ENCODE measurements around the gene TOM1L1. TPM values are rescaled to one million over a fixed set of nuclear protein-coding genes. Genes with fewer than 3 reads are reported as not detected.

The TOM1L1 gene
- total and polyA plus RNA-seq, 2 of the 8 experiments (the other 6 are each of a cell fraction or from before 2014, with no cell fraction given), result 47.0 to 60.8 TPM

DNA sequence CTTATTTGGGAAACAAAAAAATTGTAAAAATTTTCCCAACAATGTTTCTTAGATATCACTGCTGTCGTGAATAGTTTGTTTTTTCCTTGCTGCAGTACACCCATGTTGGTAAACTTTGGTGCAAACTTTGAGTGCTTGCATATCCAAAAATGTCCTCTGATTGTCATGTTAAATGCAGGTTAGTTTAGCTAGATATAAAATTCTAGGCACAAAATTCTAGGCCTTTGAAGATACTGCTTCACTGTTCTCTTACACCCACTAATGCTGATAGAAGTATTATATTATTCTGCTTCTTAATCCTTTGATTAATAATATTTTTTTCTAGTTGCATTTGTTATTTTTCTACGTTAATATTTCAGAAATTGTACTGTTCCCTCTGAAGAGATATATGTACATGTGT lies 16.1 kb downstream of the TOM1L1 start:
- ChIA-PET POLR2A (ENCODE audit: partially characterized antibody) (no interaction called here), CTCF (ENCODE audit: partially characterized antibody) (no interaction called here)
- Histone ChIP-seq H4K20me1 (replicated peaks in 1 of 2; ENCODE audit: control insufficient read depth in 1 of 2, insufficient read depth in 2 of 2, low read length in 2 of 2) (no peaks in the 10 kb centered on the region), H2BK20ac (ENCODE audit: low read length) (no peak overlapping the region), H3K23me2 (ENCODE audit: low read depth, low read length) (no peaks in the 10 kb centered on the region), H3K4me3 (ENCODE audit: extremely low read depth in 1 of 4, insufficient read depth in 2 of 4, low read depth in 3 of 4, low read length in 4 of 4) (no peak overlapping the region), H2BK120ac (replicated peaks; ENCODE audit: low read depth, low read length) (no peak overlapping the region), H3K36me3 (ENCODE audit: control insufficient read depth in 2 of 4, insufficient read depth in 4 of 4, low read length in 3 of 4) (peaks cover 23 to 71% (median 48%) of the 10 kb centered on the region in 4 experiments), H3K18ac (ENCODE audit: extremely low read depth, low read length) (no peak overlapping the region), H4K91ac (replicated peaks; ENCODE audit: insufficient read length, low read length) (no peak overlapping the region), H4K5ac (ENCODE audit: insufficient read length, low read depth, low read length) (no peak overlapping the region), H3K23ac (ENCODE audit: insufficient read length) (no peak overlapping the region), H3K9me3 (ENCODE audit: insufficient read depth in 2 of 2, low read depth in 1 of 2, low read length in 1 of 2) (peaks cover 2 to 6% of the 10 kb centered on the region in 2 experiments; a peak in 3 of 4 replicates), H3K27me3 (replicated peaks in 1 of 4; ENCODE audit: control insufficient read depth in 3 of 4, extremely low read depth in 1 of 4, insufficient read depth in 3 of 4, low read length in 3 of 4) (no peaks in the 10 kb centered on the region), H3K4me1 (replicated peaks in 1 of 4; ENCODE audit: control insufficient read depth in 3 of 4, insufficient read depth in 4 of 4, low read length in 3 of 4) (peaks cover 1 to 3% (median 2%) of the 10 kb centered on the region in 4 experiments; a peak in 3 of 7 replicates), H3K79me1 (ENCODE audit: low read depth, low read length) (no peaks in the 10 kb centered on the region), H3K4ac (replicated peaks; ENCODE audit: insufficient read length, low read depth, low read length) (no peak overlapping the region), H3K79me2 (ENCODE audit: control insufficient read depth in 1 of 2, insufficient read depth in 2 of 2, low read length in 2 of 2) (peaks cover under 1 to 15% of the 10 kb centered on the region in 2 experiments; a peak in 2 of 4 replicates), H3K9ac (replicated peaks in 1 of 4; ENCODE audit: extremely low read depth in 1 of 4, low read depth in 3 of 4, low read length in 3 of 4) (no peak overlapping the region), H2AK5ac (ENCODE audit: low read depth, low read length) (no peak overlapping the region), H2BK15ac (ENCODE audit: low read length) (no peak overlapping the region), H2BK5ac (ENCODE audit: low read depth, low read length) (no peak overlapping the region), H3K4me2 (ENCODE audit: insufficient read depth in 1 of 2, low read depth in 2 of 2, low read length in 2 of 2) (no peak overlapping the region), H4K8ac (ENCODE audit: extremely low read depth, insufficient read depth, low read length) (no peak overlapping the region), H3K27ac (ENCODE audit: low read depth, low read length) (no peak overlapping the region), H2BK12ac (ENCODE audit: low read depth, low read length) (no peak overlapping the region), H3K14ac (ENCODE audit: insufficient read length) (no peak overlapping the region), H3K56ac (replicated peaks; ENCODE audit: insufficient read length, low read depth, low read length) (no peak overlapping the region), H2AFZ (ENCODE audit: low read length) (no peak overlapping the region)
- TF ChIP-seq POU5F1 (IDR thresholded peaks at IDR 0.05; ENCODE audit: low read depth, low read length), result no peak
- no peak for TF ChIP-seq CHD2 (IDR thresholded peaks at IDR 0.05; ENCODE audit: low read length)
- TF ChIP-seq SIN3A (conservative IDR thresholded peaks at IDR 0.05 in 1 of 2, IDR thresholded peaks at IDR 0.05 in 1 of 2; ENCODE audit: low read depth in 1 of 2, low read length in 2 of 2), result no peak
- no peak for TF ChIP-seq CBX5 (IDR thresholded peaks at IDR 0.05; ENCODE audit: low read depth, low read length)
- TF ChIP-seq POLR2AphosphoS5 (IDR thresholded peaks at IDR 0.05; ENCODE audit: low read depth, low read length), result no peak
- TF ChIP-seq, protein P1, sequence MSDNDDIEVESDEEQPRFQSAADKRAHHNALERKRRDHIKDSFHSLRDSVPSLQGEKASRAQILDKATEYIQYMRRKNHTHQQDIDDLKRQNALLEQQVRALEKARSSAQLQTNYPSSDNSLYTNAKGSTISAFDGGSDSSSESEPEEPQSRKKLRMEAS (IDR thresholded peaks at IDR 0.05), result no peak
- 98% methylated on average over 2 of the region's 2 CpGs; no CpG with 5 or more reads in 1 of the 2 experiments for WGBS, 2 experiments (ENCODE audit: extremely low coverage in 1 of 2, insufficient coverage in 1 of 2, insufficient read length in 1 of 2, insufficient replicate concordance in 2 of 2, low coverage in 1 of 2, low lambda C conversion rate in 2 of 2, missing lambda C conversion rate in 1 of 2)
- FAIRE-seq (no peak), DNase-seq (ENCODE audit: low read depth in 1 of 2, low spot score in 2 of 2) (no peak)
